ENCODE data around the gene SLC41A2.

The SLC41A2 gene

DNA sequence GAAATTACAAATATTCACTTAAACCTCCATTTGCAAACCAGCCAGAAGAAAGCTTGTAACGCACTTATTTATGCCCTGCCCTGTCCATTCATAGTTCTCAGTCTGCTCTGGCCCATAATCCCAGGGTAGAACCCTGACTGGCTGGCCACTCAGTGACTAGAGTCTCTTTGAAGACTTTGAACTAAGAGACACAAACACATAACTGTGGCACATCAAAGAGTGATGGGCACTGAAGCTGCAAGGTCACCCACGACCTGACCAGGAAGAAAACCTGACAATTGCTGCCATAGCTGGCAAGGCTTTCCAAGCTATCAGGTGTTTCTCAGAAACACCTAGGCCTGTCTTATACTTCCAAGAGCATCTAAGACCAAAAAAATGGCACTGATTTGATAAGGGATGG, 28.7 kb downstream of the SLC41A2 start:
- DNase-seq, result no peak

DNA sequence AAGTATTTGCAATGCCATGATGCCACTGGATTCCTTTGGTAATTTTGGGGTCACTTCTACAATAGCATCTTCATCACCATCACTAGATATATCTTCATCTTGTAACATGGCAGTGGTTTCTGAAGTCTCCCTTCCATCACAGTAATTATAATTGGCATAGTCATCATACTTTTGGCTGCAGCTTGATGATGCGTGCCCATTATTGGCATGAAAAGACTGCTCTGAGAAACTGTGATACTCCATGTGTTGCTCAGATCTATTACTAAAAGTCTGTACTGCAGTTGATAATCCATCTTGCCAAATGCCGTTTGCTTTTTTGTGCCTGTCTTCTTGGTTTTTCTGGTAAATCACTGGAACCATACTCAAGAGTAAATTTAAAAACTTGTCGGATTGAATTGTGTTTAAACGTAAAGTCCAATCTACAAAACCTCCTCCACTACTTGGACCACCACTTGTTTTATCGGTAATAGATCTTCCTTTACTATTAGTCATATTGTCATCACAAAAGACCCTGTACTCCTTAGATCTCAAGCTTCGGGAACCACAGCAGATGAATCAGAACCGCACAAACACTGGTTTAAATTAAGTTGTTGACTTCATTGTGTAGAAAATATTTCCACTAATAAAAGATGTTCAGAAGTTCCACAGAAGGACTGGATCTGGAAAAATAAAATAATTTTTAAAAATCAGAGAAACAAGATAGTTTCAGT, 29.9 kb downstream of the SLC41A2 start:
- no peak for DNase-seq

DNA sequence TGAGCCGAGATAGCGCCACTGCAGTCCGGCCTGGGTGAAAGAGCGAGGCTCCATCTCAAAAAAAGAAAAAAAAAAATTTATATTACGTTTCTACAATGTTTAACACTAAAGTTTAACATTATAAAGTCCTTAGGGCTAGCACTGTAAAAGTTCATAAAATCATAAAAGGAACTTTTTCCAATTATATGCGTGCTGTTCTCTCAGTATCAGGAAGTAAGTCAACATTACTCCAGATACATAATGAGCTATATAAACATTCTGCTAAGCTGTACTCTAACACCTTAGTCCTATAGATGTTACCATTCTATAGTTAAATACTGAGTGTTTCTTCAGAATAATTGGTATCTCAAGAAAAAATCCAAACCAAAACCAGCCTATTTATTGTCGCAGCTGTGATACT, 32.6 kb downstream of the SLC41A2 start:
- no peak for DNase-seq

DNA sequence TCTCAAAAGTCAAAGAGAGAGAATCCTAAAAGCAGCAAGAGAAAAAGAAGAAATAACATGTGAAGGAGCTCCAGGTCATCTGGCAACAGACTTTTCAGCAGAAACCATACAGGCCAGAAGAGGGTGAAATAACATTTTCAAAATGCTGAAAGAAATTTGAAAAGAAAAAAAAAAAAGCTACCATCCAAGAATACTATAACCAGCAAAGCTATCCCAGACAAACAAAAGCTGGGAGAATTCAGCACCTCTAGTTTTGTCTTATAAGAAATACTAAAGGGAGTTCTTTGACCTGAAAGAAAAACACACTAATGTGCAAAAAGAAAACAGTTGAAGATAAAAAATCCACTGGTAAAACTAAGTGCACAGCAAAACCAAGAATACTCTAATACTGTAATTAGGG, 36.8 kb downstream of the SLC41A2 start:
- DNase-seq, result no peak

DNA sequence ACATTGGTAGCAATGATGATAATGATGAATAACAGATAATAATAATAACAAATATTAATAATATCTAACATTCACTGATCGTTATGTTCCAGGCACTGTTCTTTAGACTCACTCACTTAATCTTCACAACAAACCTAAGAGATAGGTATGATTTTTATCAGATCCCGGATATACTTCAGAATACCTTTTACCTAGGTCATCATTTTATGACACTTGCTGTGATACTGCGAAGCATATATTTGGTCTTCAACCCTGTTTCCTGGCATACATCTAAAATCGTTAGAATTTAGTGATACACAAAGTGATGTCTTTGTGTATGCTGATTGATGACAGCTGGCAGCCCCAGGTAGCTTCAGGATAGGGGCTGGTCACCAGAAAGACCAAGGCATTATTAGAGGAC, 46.1 kb downstream of the SLC41A2 start:
- DNase-seq, result no peak

DNA sequence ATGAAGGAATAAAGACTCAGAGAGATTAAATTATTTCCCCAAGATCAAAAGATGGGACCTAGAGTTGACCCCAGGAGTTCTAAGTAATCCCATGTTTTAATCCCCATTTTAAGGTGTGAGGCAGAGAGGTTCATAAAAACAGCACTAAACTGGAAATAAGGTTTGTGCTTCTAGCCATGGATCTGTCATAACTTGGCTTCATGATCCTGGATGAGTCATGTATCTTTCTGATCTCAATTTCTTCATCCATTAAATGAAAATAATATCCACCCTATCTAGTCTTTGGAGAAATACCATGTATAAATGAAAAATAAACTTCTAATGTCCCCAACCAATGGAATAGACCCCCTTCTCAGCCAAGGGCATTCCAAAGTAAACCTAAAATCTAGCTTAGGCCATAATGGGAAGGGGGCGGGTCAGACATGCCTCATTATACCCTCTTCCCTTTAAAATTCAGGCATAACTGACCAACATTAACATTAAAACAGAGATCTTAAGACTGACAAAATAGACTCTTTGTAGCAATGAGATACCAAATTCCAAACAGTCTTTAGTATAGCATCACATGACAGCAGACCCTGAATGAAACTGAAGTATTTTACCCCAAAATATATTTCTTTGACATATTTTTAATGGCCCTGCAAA, 47.8 kb downstream of the SLC41A2 start:
- no peak for DNase-seq

DNA sequence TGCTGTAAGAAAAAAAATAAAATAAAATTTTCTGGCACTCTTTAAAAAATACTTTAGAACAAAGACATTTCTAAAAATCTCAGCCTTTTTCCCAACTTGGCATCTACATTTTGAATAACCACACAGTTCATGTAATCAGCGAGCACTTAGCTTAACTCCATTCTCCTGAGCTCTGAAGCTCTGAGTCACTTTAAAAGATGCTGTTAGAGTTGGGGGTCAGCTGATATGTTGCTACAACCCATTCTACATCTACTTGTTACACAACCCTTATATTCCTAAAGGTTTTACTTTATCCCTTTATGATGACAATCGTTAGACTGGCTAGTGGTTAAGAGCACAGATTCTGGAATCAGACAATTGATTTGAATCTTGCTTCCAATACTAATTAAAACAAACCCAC, 48.3 kb downstream of the SLC41A2 start:
- no peak for DNase-seq
